PC-3 (cell line): Measurements from ENCODE around the gene PRODH. TPM values are rescaled to one million over a fixed set of nuclear protein-coding genes. Genes with fewer than 3 reads are reported as not detected.
"Not testable (repeated sequence)": the region's sequence is repeated elsewhere in the genome, so short reads cannot be mapped to it uniquely, and the experiment has no call there.

Source experiments
- ATAC-seq: fragments of 200-7000 bp; cut with Tn5 transposase; 2 replicates; pipeline ENCODE4 v1.9.1; 2020; ENCODE audit warnings: mild to moderate bottlenecking, moderate library complexity
- BruUV-seq: library from RNA; stranded (reverse); fragments of 400-500 nt; replicated peaks from 2 replicates; lab custom pipeline; 2021; lab: Mats Ljungman, UMichigan
- CTCF ChIA-PET: fragments of 300-600 bp; sonication (Branson Sonifier 250); formaldehyde crosslinking; loops from one replicate; lab custom pipeline; 2022; ENCODE audit warnings: antibody characterized with exemption; lab: Charles Lee
- POLR2A ChIA-PET: fragments of 300-600 bp; sonication (Branson Sonifier 250); formaldehyde crosslinking; loops from one replicate; lab custom pipeline; 2022; ENCODE audit warnings: antibody characterized with exemption; ENCODE audit not compliant: unreplicated experiment; lab: Charles Lee
- DNase-seq: peaks from one replicate; pipeline ENCODE4 v3.0.0-alpha.2; 2015
- H2AFZ ChIP-seq: fragments of 300-600 bp; sonication (generic); 2 replicates; pipeline ENCODE4 v1.6.0; 2016; ENCODE audit warnings: antibody characterized with exemption, low read length
- H3F3A ChIP-seq: fragments of 300-600 bp; sonication (generic); one replicate; pipeline ENCODE4 v1.6.0; 2017; ENCODE audit warnings: antibody characterized with exemption, low read length, control low read depth, mild to moderate bottlenecking; ENCODE audit not compliant: unreplicated experiment
- H3K27ac ChIP-seq: fragments of 300-600 bp; sonication (generic); 2 replicates; pipeline ENCODE4 v1.5.1; 2016; ENCODE audit warnings: mild to moderate bottlenecking, low read length
- H3K27me3 ChIP-seq: fragments of 300-600 bp; sonication (generic); 2 replicates; pipeline ENCODE4 v1.6.1; 2016; ENCODE audit warnings: low read length, mixed read lengths
- H3K36me3 ChIP-seq: fragments of 300-600 bp; sonication (generic); 2 replicates; pipeline ENCODE4 v1.6.1; 2016; ENCODE audit warnings: low read depth, mixed run types, low read length, mixed read lengths
- H3K4me1 ChIP-seq: fragments of 300-600 bp; sonication (generic); 2 replicates; pipeline ENCODE4 v1.5.1; 2016; ENCODE audit warnings: low read length; ENCODE audit not compliant: insufficient read depth
- H3K4me2 ChIP-seq: fragments of 300-600 bp; sonication (generic); 2 replicates; pipeline ENCODE4 v1.6.0; 2016; ENCODE audit warnings: low read length
- H3K4me3 ChIP-seq: fragments of 300-600 bp; sonication (generic); 2 replicates; pipeline ENCODE4 v1.5.1; 2016; ENCODE audit warnings: mild to moderate bottlenecking, low read length, mixed read lengths
- H3K79me2 ChIP-seq: fragments of 300-600 bp; sonication (generic); 2 replicates; pipeline ENCODE4 v1.6.1; 2017; ENCODE audit warnings: low read length, mixed read lengths
- H3K9ac ChIP-seq: fragments of 300-600 bp; sonication (generic); 2 replicates; pipeline ENCODE4 v1.6.0; 2016; ENCODE audit warnings: mild to moderate bottlenecking, low read length
- H3K9me2 ChIP-seq: fragments of 300-600 bp; sonication (generic); replicated peaks from 2 replicates; pipeline ENCODE4 v1.6.1; 2016; ENCODE audit warnings: mixed run types, low read length, mixed read lengths
- H3K9me3 ChIP-seq: fragments of 300-600 bp; sonication (generic); 2 replicates; pipeline ENCODE4 v1.6.1; 2016; ENCODE audit warnings: low read length, mixed read lengths
- H4K20me1 ChIP-seq: fragments of 300-600 bp; sonication (generic); 2 replicates; pipeline ENCODE4 v1.6.1; 2016; ENCODE audit warnings: low read length, mixed read lengths
- intact Hi-C: fragments of 100-400 bp; cut with micrococcal nuclease; formaldehyde crosslinking; loops from 2 replicates; pipeline ENCODE4 v1.9.0; 2023
- total RNA-seq: library from RNA; depleted of rRNA; stranded (reverse); fragments of >200 nt; gene quantifications from 2 replicates; pipeline ENCODE4 v1.2.3, GENCODE V29; 2014

The PRODH gene
- total RNA-seq, 1 experiment from 2014 or later: 0.84 TPM

DNA sequence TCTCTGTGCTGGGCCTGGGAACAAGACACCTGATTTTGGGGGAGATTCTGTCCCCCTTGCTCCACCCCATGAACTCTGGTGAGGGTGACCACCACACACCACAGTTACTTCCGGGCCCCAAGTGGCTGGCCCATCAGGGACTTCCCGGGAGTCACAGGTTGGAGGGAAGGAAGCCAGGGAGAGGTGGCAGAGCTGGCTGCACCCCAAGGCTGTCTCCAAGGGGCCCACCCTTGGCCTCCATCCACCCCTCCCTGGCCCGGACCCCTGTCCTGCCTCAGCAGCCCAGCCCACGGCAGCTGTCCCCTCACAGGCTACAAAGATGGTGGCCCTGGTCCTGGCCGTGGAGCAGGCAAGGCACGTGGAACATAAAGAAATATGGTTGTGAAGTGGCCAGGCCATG, 23.2 kb upstream of the PRODH start:
- POLR2A ChIA-PET, H3K4me2 ChIP-seq, H3K4me3 ChIP-seq, DNase-seq, H3K9me2 ChIP-seq, intact Hi-C loops, BruUV-seq, H4K20me1 ChIP-seq, ATAC-seq, CTCF ChIA-PET, H3K9me3 ChIP-seq, H3K27me3 ChIP-seq, H3K9ac ChIP-seq, H3K79me2 ChIP-seq, H3K36me3 ChIP-seq, H3F3A ChIP-seq, H3K27ac ChIP-seq, H2AFZ ChIP-seq, H3K4me1 ChIP-seq: not testable (repeated sequence)

DNA sequence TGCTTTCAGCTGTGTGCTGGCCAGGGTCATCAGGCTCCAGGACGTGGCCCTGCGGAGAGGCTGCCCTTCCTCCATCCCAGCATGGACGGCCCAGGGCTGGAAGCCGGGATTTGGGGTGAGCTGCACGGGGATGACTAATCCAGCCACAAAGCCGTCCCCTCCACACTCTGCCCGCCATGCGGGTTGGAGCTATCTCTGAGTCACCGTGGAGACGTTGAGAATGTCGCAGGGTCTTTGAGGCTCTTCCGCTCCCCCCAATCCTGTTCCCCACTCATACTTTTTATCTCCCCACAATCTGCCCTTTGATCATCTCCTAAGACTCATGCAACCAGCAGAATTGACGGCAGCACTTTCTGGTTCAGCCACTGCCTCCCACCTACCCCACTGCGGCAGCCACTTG, 22.6 kb upstream of the PRODH start:
- H3F3A ChIP-seq, H3K9ac ChIP-seq, DNase-seq, intact Hi-C loops, H3K4me1 ChIP-seq, POLR2A ChIA-PET, ATAC-seq, H3K27ac ChIP-seq, H4K20me1 ChIP-seq, BruUV-seq, H3K9me3 ChIP-seq, H3K4me2 ChIP-seq, H3K79me2 ChIP-seq, H2AFZ ChIP-seq, H3K27me3 ChIP-seq, H3K9me2 ChIP-seq, H3K4me3 ChIP-seq, H3K36me3 ChIP-seq, CTCF ChIA-PET: not testable (repeated sequence)

DNA sequence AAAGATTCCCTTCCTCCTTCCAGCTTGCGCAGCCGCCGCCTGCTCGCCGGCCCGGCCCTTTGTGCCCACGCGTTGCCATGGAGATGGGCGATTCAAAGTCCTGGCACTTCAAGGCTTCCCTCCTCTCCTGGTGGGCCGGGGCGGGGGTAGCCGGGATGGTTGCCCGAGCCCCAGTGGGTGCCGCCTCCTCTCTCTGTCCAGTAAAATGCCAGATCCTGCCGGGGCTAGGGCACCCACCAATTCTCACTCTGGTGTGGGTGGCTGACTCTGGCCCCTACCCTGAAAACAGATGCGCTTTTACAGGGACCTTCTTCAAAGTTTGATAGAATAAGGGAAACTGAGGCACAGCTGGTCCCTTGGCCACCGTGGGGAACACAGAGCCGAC, 22.2 kb upstream of the PRODH start:
- H3K9ac ChIP-seq, H3K79me2 ChIP-seq, H2AFZ ChIP-seq, H3K4me3 ChIP-seq, POLR2A ChIA-PET, ATAC-seq, H3F3A ChIP-seq, H3K9me3 ChIP-seq, H3K4me2 ChIP-seq, H4K20me1 ChIP-seq, BruUV-seq, H3K27ac ChIP-seq, CTCF ChIA-PET, intact Hi-C loops, H3K36me3 ChIP-seq, DNase-seq, H3K9me2 ChIP-seq, H3K27me3 ChIP-seq, H3K4me1 ChIP-seq: not testable (repeated sequence)

GRCh38 chr22:18957621-18958320, 21.7 kb upstream of the PRODH start:
- H4K20me1 ChIP-seq, CTCF ChIA-PET, H3K9me3 ChIP-seq, H3K36me3 ChIP-seq, H2AFZ ChIP-seq, H3K9me2 ChIP-seq, H3K9ac ChIP-seq, DNase-seq, intact Hi-C loops, BruUV-seq, H3K27ac ChIP-seq, H3K4me1 ChIP-seq, POLR2A ChIA-PET, H3F3A ChIP-seq, H3K4me2 ChIP-seq, ATAC-seq, H3K27me3 ChIP-seq, H3K4me3 ChIP-seq, H3K79me2 ChIP-seq: not testable (repeated sequence)

GRCh38 chr22:18956956-18957355, 20.9 kb upstream of the PRODH start:
- CTCF ChIA-PET, DNase-seq, intact Hi-C loops, BruUV-seq, H3K4me3 ChIP-seq, H3K9me2 ChIP-seq, H3K27me3 ChIP-seq, H4K20me1 ChIP-seq, H2AFZ ChIP-seq, POLR2A ChIA-PET, H3F3A ChIP-seq, H3K4me2 ChIP-seq, H3K9me3 ChIP-seq, H3K9ac ChIP-seq, ATAC-seq, H3K79me2 ChIP-seq, H3K36me3 ChIP-seq, H3K27ac ChIP-seq, H3K4me1 ChIP-seq: not testable (repeated sequence)

GRCh38 chr22:18956121-18956895, 20.2 kb upstream of the PRODH start:
- H2AFZ ChIP-seq, CTCF ChIA-PET, H3K27me3 ChIP-seq, H3K9me3 ChIP-seq, H3K36me3 ChIP-seq, H3K27ac ChIP-seq, H3F3A ChIP-seq, ATAC-seq, H3K79me2 ChIP-seq, BruUV-seq, POLR2A ChIA-PET, H3K4me1 ChIP-seq, H3K4me3 ChIP-seq, H3K4me2 ChIP-seq, intact Hi-C loops, H3K9ac ChIP-seq, DNase-seq, H3K9me2 ChIP-seq, H4K20me1 ChIP-seq: not testable (repeated sequence)
